Spleen (tissue), 11 donors: Measurements from ENCODE around the gene FXYD2. TPM values are rescaled to one million over a fixed set of nuclear protein-coding genes. Genes with fewer than 3 reads are reported as not detected.

Source experiments
- DNase-seq: peaks from one replicate; pipeline ENCODE4 v3.0.0-alpha.2; 2020
- H3K27ac ChIP-seq, 8 donors: fragments of 200-600 bp; sonication (generic) in 7 of 8; 1 replicate in 4 of 8; 2 replicates in 4 of 8; pipeline versions ENCODE4 v1.5.0 to v1.8.0; 2016 to 2021; ENCODE audit warnings: inconsistent platforms in 4 of 8, mild to moderate bottlenecking in 4 of 8, moderate library complexity in 1 of 8
- H3K27me3 ChIP-seq, 7 donors: fragments of 200-600 bp; sonication (generic) in 6 of 7; replicated peaks in 1 of 7; 1 replicate in 4 of 7; 2 replicates in 3 of 7; pipeline versions ENCODE4 v1.5.0 to v1.8.0; 2016 to 2021; ENCODE audit warnings: inconsistent platforms in 3 of 7, mild to moderate bottlenecking in 1 of 7
- H3K36me3 ChIP-seq, 6 donors: fragments of 200-600 bp; sonication (generic) in 5 of 6; 1 replicate in 4 of 6; 2 replicates in 2 of 6; pipeline versions ENCODE4 v1.5.0 to v1.8.0; 2016 to 2021; ENCODE audit warnings: inconsistent platforms in 2 of 6
- H3K4me1 ChIP-seq, 6 donors: fragments of 200-600 bp; sonication (generic) in 5 of 6; 1 replicate in 3 of 6; 2 replicates in 3 of 6; pipeline versions ENCODE4 v1.5.0 to v1.8.0; 2016 to 2021; ENCODE audit warnings: inconsistent platforms in 3 of 6
- H3K4me3 ChIP-seq, 8 donors: fragments of 200-600 bp; sonication (generic) in 7 of 8; 1 replicate in 4 of 8; 2 replicates in 4 of 8; pipeline versions ENCODE4 v1.5.0 to v1.8.0; 2016 to 2021; ENCODE audit warnings: inconsistent platforms in 4 of 8, mild to moderate bottlenecking in 4 of 8, moderate library complexity in 2 of 8
- H3K9me3 ChIP-seq, 8 donors: fragments of 200-600 bp; sonication (generic) in 7 of 8; 1 replicate in 4 of 8; 2 replicates in 4 of 8; pipeline versions ENCODE4 v1.5.0 to v1.8.0; 2016 to 2021; ENCODE audit warnings: inconsistent platforms in 4 of 8
- CTCF ChIP-seq, 11 experiments: fragments of 200-600 bp in 7 of 11; fragments of 450-650 bp in 4 of 11; sonication (generic) in 4 of 11; IDR thresholded peaks in 8 of 11; conservative IDR thresholded peaks in 3 of 11; 1 replicate in 7 of 11; 2 replicates in 4 of 11; pipeline versions ENCODE4 v1.4.0 to v1.8.0; 2016 to 2021; ENCODE audit warnings: antibody characterized with exemption in 11 of 11, inconsistent platforms in 4 of 11, mild to moderate bottlenecking in 1 of 11
- POLR2A ChIP-seq, 3 donors: fragments of 450-650 bp; IDR thresholded peaks; one replicate each; pipeline ENCODE4 v1.5.1; 2017; ENCODE audit warnings: antibody characterized with exemption in 3 of 3, mild to moderate bottlenecking in 1 of 3
- POLR2AphosphoS5 ChIP-seq, 3 donors: sonication (generic); formaldehyde crosslinking; IDR thresholded peaks; one replicate each; pipeline ENCODE4 v1.5.1; 2017; ENCODE audit warnings: antibody characterized with exemption in 3 of 3
- WGBS, 5 donors: extraction: QIAGEN DNeasy Blood & Tissue Kit in 3 of 5; methylation state at CpG; one replicate each; pipeline versions ENCODE4 v1.1.5 to v1.1.7; 2013 to 2018; 5-methylcytosine and 5-hydroxymethylcytosine counted together
- intact Hi-C: fragments of 100-400 bp; cut with DNase I; formaldehyde crosslinking; loops from one replicate; pipeline ENCODE4 v1.15.0; 2023; ENCODE audit warnings: low total_unique reads
- polyA plus RNA-seq, 3 donors: library from polyadenylated mRNA; stranded (reverse); fragments of 200-250 nt; gene quantifications; one replicate each; pipeline ENCODE4 v1.2.1, GENCODE V29; 2013
- total RNA-seq, 7 donors: library from RNA; depleted of rRNA in 3 of 7; stranded (reverse); fragments of >200 nt in 3 of 7; fragmentation: NEBNext Ultra II Directional in 4 of 7; extraction: Animal tissue kit (Norgen Biotek cat#: 25700) in 4 of 7; gene quantifications; one replicate each; pipeline versions ENCODE4 v1.1.0 to v1.2.1, GENCODE V29; 2016 to 2021
- donor health status: healthy with polysubstance abuse.
- donor health status: DM: no; HTN: no; CAD: no; lungs with moderate emphysema.
- donor health status: DM: no; HTN: no; CAD: no.
- donor health status: Bipolar disorder and iron deficiency.
- donor health status: healthy.
- donor health status: DM: no; HTN: no; CAD: no.
- donor health status: DM: yes; HTN: yes; CAD: no.

Gene FXYD2
- total and polyA plus RNA-seq, 10 donors = 4.7 to 20.0 (median 8.0) TPM

GRCh38 chr11:117808784-117809183 lies 15.8 kb downstream of the FXYD2 start:
- no peak for TF ChIP-seq POLR2A (IDR thresholded peaks at IDR 0.05)
- TF ChIP-seq POLR2AphosphoS5 (IDR thresholded peaks at IDR 0.05) = no peak
- TF ChIP-seq CTCF (IDR thresholded peaks at IDR 0.05 in 8 of 11, conservative IDR thresholded peaks at IDR 0.05 in 3 of 11) = no peak
- DNase-seq = peak; percentile 54

GRCh38 chr11:117807482-117808327 lies 16.8 kb downstream of the FXYD2 start:
- Histone ChIP-seq H3K9me3 (no peaks in the 10 kb centered on the region), H3K27ac (no peak overlapping the region), H3K36me3 (peaks cover 0 to 5% (median 0%) of the 10 kb centered on the region in 6 donors), H3K27me3 (peaks cover 0 to 7% (median 0%) of the 10 kb centered on the region in 7 donors), H3K4me3 (no peak overlapping the region), H3K4me1 (peaks cover 4 to 30% (median 16%) of the 10 kb centered on the region in 6 donors)
- DNase-seq = peak; percentile 91
- WGBS, 5 donors = 53 to 63% (median 58%) methylated on average over 20 to 22 of the region's 22 CpGs
- TF ChIP-seq POLR2AphosphoS5 (IDR thresholded peaks at IDR 0.05) (no peak), CTCF (IDR thresholded peaks at IDR 0.05 in 8 of 11, conservative IDR thresholded peaks at IDR 0.05 in 3 of 11) (peak; percentile 86 to 93 (median 91))
- intact Hi-C loops = loop anchor here (5.0 to 10.0 kb wide), 2 partner anchors 140 to 247 kb away; no protein-coding TSS in a partner anchor

More at GRCh38 chr11:117808784-117809183, 15.8 kb downstream of the FXYD2 start:
- Histone ChIP-seq H3K27ac (peak overlapping the region in 2 of 8 donors; percentile 11 to 16), H3K27me3 (peaks cover 0 to 7% (median 0%) of the 10 kb centered on the region in 7 donors), H3K4me1 (peaks cover 4 to 30% (median 16%) of the 10 kb centered on the region in 6 donors), H3K36me3 (peaks cover 0 to 5% (median 0%) of the 10 kb centered on the region in 6 donors), H3K4me3 (no peak overlapping the region), H3K9me3 (no peaks in the 10 kb centered on the region)
- WGBS, 5 donors = 66 to 88% (median 84%) methylated on average over 12 of the region's 12 CpGs
- intact Hi-C loops = loop anchor here (5.0 to 10.0 kb wide), 2 partner anchors 139 to 246 kb away; no protein-coding TSS in a partner anchor

DNA sequence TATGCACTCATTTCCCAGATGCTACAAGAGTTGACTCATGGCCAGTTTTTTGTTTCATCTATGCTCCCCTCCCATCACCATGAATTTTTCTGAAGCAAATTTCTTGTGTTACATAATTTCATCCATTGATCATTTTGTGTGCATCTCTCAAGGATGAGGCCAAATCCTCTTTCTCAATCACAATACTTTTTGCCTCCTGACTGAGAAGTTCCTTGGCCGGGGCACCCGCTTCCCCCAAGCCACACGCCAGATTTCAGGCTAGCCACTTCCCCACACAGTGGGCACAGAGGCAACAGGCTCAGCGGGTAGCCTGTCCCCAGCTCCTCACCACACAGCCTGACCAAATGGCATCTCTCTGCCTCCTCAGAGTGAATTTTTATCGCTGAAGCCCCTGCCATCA lies 17.7 kb downstream of the FXYD2 start:
- intact Hi-C loops = loop anchor here (5.0 to 10.0 kb wide), 2 partner anchors 140 to 248 kb away; no protein-coding TSS in a partner anchor
- H3K27ac ChIP-seq = no peak overlapping the region
- peak; percentile 65 for DNase-seq
- H3K9me3 ChIP-seq = no peaks in the 10 kb centered on the region
- peaks cover 0 to 5% (median 0%) of the 10 kb centered on the region in 6 donors for H3K36me3 ChIP-seq
- H3K4me1 ChIP-seq = peaks cover 4 to 30% (median 16%) of the 10 kb centered on the region in 6 donors
- TF ChIP-seq POLR2AphosphoS5 (IDR thresholded peaks at IDR 0.05) = no peak
- no peak for TF ChIP-seq CTCF (IDR thresholded peaks at IDR 0.05 in 8 of 11, conservative IDR thresholded peaks at IDR 0.05 in 3 of 11)
- TF ChIP-seq POLR2A (IDR thresholded peaks at IDR 0.05) = no peak
- H3K27me3 ChIP-seq = peaks cover 0 to 7% (median 0%) of the 10 kb centered on the region in 7 donors
- no peak overlapping the region for H3K4me3 ChIP-seq
- WGBS, 5 donors = 45 to 68% (median 54%) methylated on average over 5 of the region's 5 CpGs

- WGBS, 5 donors = 38 to 69% (median 54%) methylated on average over 1 of the region's 1 CpG
- peaks cover 0 to 7% (median 0%) of the 10 kb centered on the region in 7 donors for H3K27me3 ChIP-seq
Observed at GRCh38 chr11:117805045-117805444, 19.5 kb downstream of the FXYD2 start.

More at GRCh38 chr11:117805045-117805444, 19.5 kb downstream of the FXYD2 start:
- no peaks in the 10 kb centered on the region for H3K9me3 ChIP-seq
- no peak overlapping the region for H3K27ac ChIP-seq
- DNase-seq = no peak
- no peak overlapping the region for H3K4me3 ChIP-seq
- peaks cover 4 to 30% (median 16%) of the 10 kb centered on the region in 6 donors for H3K4me1 ChIP-seq
- TF ChIP-seq POLR2AphosphoS5 (IDR thresholded peaks at IDR 0.05) = no peak
- TF ChIP-seq CTCF (IDR thresholded peaks at IDR 0.05 in 8 of 11, conservative IDR thresholded peaks at IDR 0.05 in 3 of 11) = no peak
- TF ChIP-seq POLR2A (IDR thresholded peaks at IDR 0.05) = no peak
- H3K36me3 ChIP-seq = peaks cover 0 to 5% (median 0%) of the 10 kb centered on the region in 6 donors
- intact Hi-C loops = loop anchor here (5.0 to 10.0 kb wide), 2 partner anchors 142 to 250 kb away; no protein-coding TSS in a partner anchor
